Measurements from ENCODE around the gene COA7. TPM values are rescaled to one million over a fixed set of nuclear protein-coding genes. Genes with fewer than 3 reads are reported as not detected.
"Not testable (repeated sequence)": the region's sequence is repeated elsewhere in the genome, so short reads cannot be mapped to it uniquely, and the experiment has no call there.

COA7 gene
- total RNA-seq, 4 donors from 2014 or later = 7.2 to 17.5 (median 8.9) TPM

GRCh38 chr1:52726265-52727113, 28.3 kb upstream of the COA7 start, which contains the start of gene ZYG11B:
ZYG11B (plus strand) TSS chr1:52726453; CDS start chr1:52726654, 201 bp downstream.
- 0 to 1% methylated on average over 33 to 41 of the region's 59 CpGs for WGBS, 2 donors
- peak in 1 of 2 donors; percentile 32 for TF ChIP-seq POLR2A (IDR thresholded peaks at IDR 0.05)
- TF ChIP-seq CTCF (IDR thresholded peaks at IDR 0.05) = no peak
- H3K4me3 ChIP-seq (ENCODE audit: low read depth, poor library complexity, severe bottlenecking) = peak within 1 kb of the TSS; percentile 78
- peak; percentile 89 to 97 for DNase-seq (ENCODE audit: low spot score in 2 of 2)
- intact Hi-C loops (cut with DNase I; ENCODE audit: low total_unique reads) = no loop called here

DNA sequence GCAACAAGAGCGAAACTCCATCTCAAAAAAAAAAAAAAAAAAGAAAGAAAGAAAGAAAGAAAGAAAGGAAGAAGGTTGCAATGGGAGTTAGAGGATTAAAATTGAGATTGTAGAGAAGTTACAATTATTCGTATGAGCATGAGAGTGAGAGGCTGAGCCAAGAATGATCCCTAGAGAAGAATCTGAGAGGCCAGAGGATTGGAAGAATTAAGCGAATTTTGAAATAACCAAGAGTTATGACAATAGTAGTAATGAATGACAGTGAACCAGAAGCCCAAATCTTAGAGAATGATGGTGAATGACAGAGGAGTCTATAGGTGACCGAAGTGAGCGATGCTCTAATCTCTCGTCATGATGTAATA, 27.7 kb upstream of the COA7 start:
- no peak for DNase-seq (ENCODE audit: low spot score in 2 of 2)
- TF ChIP-seq CTCF (IDR thresholded peaks at IDR 0.05) (no peak), POLR2A (IDR thresholded peaks at IDR 0.05) (no peak)
- intact Hi-C loops (cut with DNase I; ENCODE audit: low total_unique reads) = no loop called here
- H3K4me3 ChIP-seq (ENCODE audit: low read depth, poor library complexity, severe bottlenecking) = no peak overlapping the region
- 2 to 6% methylated on average over 6 of the region's 6 CpGs for WGBS, 2 donors

- TF ChIP-seq POLR2A (IDR thresholded peaks at IDR 0.05) = no peak
- DNase-seq (ENCODE audit: low spot score in 2 of 2) = no peak
- WGBS, 2 donors = 83 to 88% methylated on average over 4 of the region's 4 CpGs
- intact Hi-C loops (cut with DNase I; ENCODE audit: low total_unique reads) = no loop called here
- H3K4me3 ChIP-seq (ENCODE audit: low read depth, poor library complexity, severe bottlenecking) = no peak overlapping the region
These were observed 25.1 kb upstream of the COA7 start for GRCh38 chr1:52723260-52723659.

- 92 to 95% methylated on average over 6 of the region's 6 CpGs for WGBS, 2 donors
- intact Hi-C loops (cut with DNase I; ENCODE audit: low total_unique reads); DNase-seq (ENCODE audit: low spot score in 2 of 2); H3K4me3 ChIP-seq (ENCODE audit: low read depth, poor library complexity, severe bottlenecking): not testable (repeated sequence)
These were observed 17.1 kb upstream of the COA7 start for GRCh38 chr1:52715296-52715695.

DNA sequence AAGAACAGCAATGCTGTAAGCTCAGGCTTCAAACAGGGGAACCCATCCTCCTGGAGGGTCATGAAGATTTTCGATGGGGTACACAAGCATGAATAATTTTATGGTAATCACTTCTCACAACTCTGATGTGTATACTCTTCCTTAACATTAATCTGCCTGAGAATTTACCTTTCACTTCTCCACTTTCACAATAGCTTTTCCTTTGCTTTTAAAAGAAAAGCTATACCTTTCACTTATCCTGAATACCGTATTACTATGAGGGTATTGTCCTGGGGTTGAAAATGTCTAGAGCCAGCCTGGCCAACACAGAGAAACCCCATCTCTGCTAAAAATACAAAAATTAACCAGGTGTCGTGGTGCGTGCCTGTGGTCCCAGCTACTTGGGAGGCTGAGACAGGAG, 15.4 kb upstream of the COA7 start:
- peak in 1 of 2 donors; percentile 21 for DNase-seq (ENCODE audit: low spot score in 2 of 2)
- WGBS, 2 donors = 90 to 91% methylated on average over 4 of the region's 4 CpGs
- no peak for TF ChIP-seq POLR2A (IDR thresholded peaks at IDR 0.05)
- TF ChIP-seq CTCF (IDR thresholded peaks at IDR 0.05) = no peak
- intact Hi-C loops (cut with DNase I; ENCODE audit: low total_unique reads) = no loop called here
- no peak overlapping the region for H3K4me3 ChIP-seq (ENCODE audit: low read depth, poor library complexity, severe bottlenecking)

DNA sequence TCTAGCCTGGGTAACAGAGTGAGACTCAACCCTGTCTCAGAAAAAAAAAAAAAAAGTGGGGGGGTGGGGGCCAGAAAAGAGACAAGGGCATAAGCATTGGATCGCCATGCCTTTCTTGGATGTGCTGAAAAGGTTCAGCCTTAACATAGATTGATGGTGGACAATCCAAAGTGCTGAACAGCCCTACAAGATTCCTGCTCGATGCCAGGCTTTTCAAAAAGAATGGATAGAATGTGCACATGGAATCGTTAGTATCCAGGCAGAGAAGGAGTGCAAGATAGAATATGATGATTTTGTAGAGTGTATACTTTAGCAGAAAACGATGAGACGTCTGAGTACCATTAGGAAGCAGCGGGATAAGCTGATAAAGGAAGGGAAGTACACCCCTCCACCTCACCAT, 10.9 kb upstream of the COA7 start:
- no peak for DNase-seq (ENCODE audit: low spot score in 2 of 2)
- intact Hi-C loops (cut with DNase I; ENCODE audit: low total_unique reads) = no loop called here
- TF ChIP-seq CTCF (IDR thresholded peaks at IDR 0.05) (no peak), POLR2A (IDR thresholded peaks at IDR 0.05) (no peak)
- H3K4me3 ChIP-seq (ENCODE audit: low read depth, poor library complexity, severe bottlenecking) = no peak overlapping the region
- WGBS, 2 donors = 77 to 78% methylated on average over 6 of the region's 6 CpGs
